Epithelial cell of esophagus (primary cell): ENCODE measurements around the gene RBM45.

Experiments used
- DNase-seq: peaks from one replicate; pipeline ENCODE4 v3.0.0; 2010; ENCODE audit warnings: low read depth
- H3K4me3 ChIP-seq: 2 replicates; pipeline ENCODE4 v1.5.1; 2011; ENCODE audit warnings: mild to moderate bottlenecking, low read length, control low read depth
- TF ChIP-seq, protein P1 (sequence below): IDR thresholded peaks from 2 replicates; pipeline ENCODE4 v1.5.1; 2011; ENCODE audit warnings: low read depth, mild to moderate bottlenecking, low read length, control low read depth, inconsistent platforms; ENCODE audit not compliant: insufficient read depth; ENCODE audit errors: missing control alignments

RBM45 gene

DNA sequence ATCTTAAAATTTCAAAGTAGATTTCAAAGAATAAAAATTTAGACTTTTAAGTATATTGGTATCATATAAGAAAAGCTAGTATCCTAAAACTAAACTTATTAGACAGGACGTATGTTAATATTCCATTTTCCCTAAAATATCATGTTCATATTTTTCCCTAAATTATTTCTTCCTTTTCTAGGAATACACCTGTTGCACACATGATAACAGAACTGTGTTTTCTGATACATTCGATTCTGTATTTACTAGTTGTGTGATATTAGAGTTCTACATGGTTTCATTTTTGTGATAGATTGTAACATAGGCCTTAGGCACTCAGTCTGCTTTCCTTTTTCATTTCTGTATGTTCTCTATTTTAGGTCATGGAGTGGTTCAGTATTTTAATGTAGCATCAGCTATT lies 10.9 kb downstream of the RBM45 start:
- H3K4me3 ChIP-seq, result no peak overlapping the region
- DNase-seq, result no peak
- TF ChIP-seq, protein P1, sequence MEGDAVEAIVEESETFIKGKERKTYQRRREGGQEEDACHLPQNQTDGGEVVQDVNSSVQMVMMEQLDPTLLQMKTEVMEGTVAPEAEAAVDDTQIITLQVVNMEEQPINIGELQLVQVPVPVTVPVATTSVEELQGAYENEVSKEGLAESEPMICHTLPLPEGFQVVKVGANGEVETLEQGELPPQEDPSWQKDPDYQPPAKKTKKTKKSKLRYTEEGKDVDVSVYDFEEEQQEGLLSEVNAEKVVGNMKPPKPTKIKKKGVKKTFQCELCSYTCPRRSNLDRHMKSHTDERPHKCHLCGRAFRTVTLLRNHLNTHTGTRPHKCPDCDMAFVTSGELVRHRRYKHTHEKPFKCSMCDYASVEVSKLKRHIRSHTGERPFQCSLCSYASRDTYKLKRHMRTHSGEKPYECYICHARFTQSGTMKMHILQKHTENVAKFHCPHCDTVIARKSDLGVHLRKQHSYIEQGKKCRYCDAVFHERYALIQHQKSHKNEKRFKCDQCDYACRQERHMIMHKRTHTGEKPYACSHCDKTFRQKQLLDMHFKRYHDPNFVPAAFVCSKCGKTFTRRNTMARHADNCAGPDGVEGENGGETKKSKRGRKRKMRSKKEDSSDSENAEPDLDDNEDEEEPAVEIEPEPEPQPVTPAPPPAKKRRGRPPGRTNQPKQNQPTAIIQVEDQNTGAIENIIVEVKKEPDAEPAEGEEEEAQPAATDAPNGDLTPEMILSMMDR, result no peak

DNA sequence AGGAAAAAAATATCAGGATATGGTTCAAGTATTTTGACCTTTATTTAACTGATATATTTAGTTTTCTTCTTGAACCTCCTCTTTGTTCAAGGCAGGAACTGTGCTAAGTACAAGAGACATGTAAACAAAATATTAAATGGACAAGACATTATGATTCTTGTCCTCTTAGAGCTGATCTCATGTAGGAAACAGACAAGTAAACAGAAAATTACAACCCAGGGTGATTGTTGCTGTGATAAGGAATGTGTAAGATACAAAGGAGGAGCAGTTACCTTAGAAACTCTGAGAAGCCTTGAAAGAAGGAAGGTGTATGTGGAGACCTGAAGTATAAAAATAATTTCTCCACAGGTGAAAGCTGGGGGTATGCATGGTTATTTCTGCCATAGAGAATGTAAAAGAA lies 12.9 kb downstream of the RBM45 start:
- H3K4me3 ChIP-seq, result no peak overlapping the region
- DNase-seq, result no peak
- TF ChIP-seq, protein P1, result no peak

DNA sequence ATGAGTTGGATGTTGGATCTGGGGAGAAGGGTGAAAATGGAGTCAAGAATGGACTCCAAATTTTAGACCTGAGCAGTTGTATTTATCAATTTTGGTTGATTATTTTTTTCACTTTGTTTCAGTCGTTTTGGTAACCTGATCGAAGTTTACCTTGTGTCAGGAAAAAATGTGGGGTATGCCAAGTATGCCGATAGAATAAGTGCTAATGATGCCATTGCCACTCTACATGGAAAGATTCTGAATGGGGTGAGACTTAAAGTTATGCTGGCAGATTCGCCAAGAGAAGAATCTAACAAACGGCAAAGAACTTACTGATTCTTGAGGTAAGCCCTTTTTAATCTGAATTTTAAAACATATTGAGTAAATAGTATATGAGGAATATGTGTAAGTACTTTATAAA lies 13.6 kb downstream of the RBM45 start:
- H3K4me3 ChIP-seq, result no peak overlapping the region
- DNase-seq, result no peak
- TF ChIP-seq, protein P1, result no peak

DNA sequence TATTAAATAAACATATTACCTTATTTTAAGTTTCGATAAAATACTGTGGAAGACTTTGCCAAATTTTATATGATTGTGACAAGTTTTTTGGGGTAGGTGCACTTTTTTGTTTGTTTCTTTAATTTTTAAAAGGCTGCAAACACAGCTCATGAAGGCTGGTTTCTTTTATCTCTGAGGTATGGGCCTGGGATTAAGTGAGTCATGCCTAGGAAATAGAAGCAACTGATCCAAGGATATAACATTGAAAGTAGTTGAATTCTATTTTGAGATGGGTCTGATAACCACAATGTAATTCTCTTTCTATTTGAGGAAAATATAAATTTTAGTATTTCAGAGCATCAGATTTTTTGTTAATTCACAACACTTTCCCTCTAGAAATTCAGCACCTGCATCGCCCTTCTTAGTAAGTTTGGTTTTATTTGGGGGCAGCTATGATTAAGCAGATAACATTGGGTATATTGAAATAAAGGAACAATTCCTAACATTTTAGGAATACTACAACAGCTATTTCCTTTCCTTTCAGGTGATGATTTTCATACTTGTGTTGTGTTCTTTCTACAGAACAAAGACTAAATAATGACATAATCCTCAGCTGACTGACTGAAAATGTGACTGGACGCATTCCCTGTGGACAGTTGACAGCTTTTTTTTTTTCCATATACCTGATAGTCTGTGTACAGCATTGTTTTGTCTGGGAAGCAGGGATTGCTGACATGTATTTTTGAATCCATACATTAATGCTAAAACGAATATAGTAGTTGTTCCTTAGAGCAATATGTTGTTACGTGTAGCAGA lies 16.8 kb downstream of the RBM45 start:
- DNase-seq, result no peak
- TF ChIP-seq, protein P1, result no peak
- H3K4me3 ChIP-seq, result no peak overlapping the region

DNA sequence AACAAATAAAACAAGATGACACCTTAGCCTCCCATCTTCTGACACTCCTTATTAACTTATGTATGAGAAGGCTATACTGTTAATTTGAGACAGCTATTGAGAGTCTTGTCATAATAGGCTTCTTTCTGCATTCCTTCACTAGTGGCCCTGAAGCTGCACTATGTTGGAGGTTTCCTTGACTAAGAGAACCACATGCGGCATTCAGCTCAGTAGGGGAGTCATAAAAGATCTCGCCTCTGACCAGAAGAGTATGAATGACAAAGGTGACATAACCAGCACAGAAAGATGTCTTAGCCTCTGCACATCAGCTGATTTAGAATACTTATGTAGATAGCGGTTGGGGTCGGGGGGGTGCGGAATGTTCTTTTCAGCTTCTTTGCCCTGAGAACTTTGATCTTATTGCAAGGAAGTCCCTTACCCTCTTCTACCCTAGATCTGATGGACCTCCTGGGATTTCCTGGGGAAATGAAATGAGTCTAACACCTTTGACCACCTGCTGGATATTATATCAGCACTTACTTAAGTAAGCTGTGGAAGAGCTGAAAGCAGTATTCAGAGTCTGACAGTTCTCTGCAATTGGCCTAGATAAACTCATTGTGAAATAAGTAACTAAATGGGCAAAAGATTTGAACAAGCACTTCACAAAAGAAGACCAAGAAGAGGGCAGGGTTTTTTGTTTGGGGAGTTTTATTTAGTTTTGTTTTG lies 24.2 kb downstream of the RBM45 start:
- no peak overlapping the region for H3K4me3 ChIP-seq
- no peak for DNase-seq
- TF ChIP-seq, protein P1, result no peak

DNA sequence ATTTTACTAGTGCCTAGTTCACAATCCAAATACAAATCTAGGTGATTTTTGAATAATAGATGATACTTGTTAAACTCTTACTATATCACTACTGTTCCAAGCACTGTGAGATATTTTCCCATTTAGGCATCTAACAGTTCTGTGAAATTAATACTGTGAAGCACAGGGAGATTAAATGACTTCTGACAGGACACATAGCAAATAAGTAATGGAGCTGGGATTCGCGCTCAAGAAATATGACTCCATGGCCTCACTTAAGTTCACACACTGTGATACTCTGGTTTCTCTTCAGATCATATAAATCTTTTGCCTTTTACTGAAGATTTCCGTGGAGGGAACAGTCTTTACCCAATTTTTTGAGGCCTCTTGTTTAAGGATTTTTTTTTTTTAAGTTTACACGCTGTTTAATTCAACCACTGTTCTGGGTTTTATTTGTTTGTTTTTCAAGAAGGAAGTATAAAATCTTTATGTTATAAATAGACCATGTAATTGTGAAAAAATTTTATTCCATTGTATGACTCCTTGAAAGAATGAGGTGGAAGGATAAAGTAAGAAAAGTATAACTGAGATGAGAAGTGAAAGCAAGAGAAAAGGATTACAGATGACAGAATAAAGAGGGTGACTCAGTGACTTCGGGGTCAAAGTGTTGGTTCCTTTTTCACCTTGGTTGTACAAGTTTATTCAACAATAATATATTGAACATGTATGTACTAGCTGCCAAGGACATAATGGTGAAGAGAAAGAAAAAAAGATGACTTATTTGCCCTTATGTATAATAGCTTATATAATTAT lies 30.2 kb downstream of the RBM45 start:
- H3K4me3 ChIP-seq, result no peak overlapping the region
- peak; percentile 14 for DNase-seq
- TF ChIP-seq, protein P1, result no peak
